NCI-H1436 (cell line): ENCODE data around the gene FEN1.
A peak's percentile ranks its signal among the peaks of the same experiment; 100 is the strongest.

ENCODE experiments used
- DNase-seq: peaks from one replicate; lab custom pipeline; 2025; lab: John Stamatoyannopoulos, UW

The FEN1 gene

GRCh38 chr11:61756452-61757212 lies 36.1 kb upstream of the FEN1 start:
- peak; percentile 90 for DNase-seq

GRCh38 chr11:61757213-61757862 lies 35.4 kb upstream of the FEN1 start:
- DNase-seq = no peak

DNA sequence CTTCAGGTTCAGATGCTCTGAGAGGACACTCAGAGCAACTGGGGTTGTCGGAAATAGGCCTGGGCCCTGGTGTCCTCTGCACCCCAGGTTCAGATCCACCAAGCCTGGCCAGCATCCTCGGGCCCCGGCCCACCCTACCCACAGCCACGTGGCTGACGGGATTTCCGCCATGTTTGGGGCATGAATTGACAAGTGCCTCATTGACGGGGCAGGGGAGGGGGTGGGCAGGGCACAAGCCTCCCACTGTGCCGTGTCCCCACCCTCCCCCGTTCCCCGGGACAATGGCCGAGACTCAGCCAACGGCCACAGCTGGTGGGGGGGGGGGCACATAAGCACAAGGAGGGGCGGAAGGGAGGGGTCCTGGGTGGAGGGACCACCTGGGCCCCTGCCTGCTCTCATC lies 31.8 kb upstream of the FEN1 start:
- no peak for DNase-seq

- no peak for DNase-seq
Measured at GRCh38 chr11:61761440-61762222, 31.1 kb upstream of the FEN1 start.

- no peak for DNase-seq
Measured at GRCh38 chr11:61762223-61762615, 30.5 kb upstream of the FEN1 start.

- no peak for DNase-seq
Measured at GRCh38 chr11:61762798-61763197, 29.9 kb upstream of the FEN1 start.

- no peak for DNase-seq
Measured at GRCh38 chr11:61763930-61764605, 28.6 kb upstream of the FEN1 start.

DNA sequence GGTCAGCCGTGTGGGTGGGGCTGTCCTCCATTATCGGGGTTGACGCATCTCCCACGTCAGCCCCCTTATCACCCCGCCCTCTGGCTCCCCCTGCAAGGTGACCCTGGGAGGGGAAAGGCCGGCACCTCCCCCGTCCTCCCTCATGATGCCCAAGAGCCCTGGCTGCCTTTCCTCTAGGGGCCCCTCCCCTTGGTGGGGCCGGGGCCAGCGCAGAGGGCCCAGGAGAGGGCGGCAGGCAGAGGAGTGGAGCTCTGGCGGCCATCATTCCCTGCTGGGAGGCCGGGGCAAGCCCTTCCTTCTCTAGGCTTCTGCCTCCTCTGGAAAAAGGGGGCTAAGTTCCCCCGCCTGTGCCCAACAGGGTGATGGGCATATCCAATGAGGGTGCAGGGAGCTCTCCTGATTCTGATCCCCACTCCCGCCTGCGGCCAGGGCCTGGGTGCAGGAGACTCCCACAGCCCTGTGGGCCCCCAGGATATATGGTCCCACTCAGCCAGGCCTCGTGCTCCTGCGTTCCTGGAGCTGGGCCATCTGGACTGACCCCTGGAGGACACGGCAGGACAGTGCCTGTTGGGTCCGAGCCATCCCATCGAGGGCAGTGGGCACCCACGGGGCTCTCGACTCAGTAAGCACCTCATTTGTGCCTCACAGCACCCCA lies 28.0 kb upstream of the FEN1 start:
- DNase-seq = no peak

DNA sequence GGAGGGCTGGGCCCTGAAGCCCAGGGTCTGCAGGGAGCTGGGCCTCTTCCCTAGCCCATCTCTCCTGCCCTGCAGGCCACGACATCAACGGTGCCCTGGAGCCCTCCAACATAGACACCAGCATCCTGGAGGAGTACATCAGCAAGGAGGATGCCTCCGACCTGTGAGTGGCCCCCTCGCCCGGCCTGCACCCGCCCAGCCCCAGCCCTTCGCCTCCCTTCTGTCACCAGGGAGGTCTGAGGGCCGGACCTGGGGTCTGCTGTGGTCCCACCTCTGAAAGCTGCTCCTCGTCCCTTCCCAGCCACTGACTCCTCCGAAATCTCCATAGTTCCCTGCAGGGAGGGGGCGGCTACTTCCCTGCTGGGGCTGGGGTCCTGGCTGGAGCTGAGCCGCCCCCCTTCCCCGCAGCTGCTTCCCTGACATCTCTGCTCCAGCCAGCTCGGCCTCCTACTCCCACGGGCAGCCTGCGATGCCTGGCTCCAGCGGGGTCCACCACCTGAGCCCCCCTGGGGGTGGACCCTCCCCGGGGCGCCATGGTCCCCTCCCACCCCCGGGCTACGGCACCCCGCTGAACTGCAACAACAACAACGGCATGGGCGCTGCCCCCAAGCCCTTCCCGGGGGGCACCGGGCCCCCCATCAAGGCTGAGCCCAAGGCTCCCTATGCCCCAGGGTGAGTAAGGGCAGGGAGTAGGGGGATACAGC lies 27.0 kb upstream of the FEN1 start:
- no peak for DNase-seq

DNA sequence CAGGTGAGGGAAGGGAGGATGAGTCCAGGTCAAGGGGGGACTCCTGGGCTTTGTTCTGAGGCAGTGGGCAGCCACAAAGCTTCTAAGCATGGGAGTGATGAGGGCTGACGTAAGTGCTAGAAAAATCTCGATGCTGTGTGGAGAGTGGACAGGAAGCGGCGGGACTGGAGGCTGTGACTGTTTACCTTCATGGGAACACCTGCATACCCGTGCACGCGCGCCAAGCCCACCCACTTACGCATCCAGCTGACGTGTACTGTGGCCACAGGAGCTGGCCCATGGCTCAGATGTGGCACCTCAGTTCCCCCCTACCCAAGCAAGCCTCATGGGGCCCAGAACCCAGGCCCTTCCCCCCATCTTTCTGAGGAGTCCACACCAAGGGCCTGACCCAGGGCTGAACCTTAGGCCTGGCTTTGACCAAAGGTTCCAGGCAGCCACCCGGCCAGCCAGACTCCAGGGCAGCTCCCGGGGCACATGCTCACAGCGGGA lies 26.3 kb upstream of the FEN1 start:
- DNase-seq = no peak

DNA sequence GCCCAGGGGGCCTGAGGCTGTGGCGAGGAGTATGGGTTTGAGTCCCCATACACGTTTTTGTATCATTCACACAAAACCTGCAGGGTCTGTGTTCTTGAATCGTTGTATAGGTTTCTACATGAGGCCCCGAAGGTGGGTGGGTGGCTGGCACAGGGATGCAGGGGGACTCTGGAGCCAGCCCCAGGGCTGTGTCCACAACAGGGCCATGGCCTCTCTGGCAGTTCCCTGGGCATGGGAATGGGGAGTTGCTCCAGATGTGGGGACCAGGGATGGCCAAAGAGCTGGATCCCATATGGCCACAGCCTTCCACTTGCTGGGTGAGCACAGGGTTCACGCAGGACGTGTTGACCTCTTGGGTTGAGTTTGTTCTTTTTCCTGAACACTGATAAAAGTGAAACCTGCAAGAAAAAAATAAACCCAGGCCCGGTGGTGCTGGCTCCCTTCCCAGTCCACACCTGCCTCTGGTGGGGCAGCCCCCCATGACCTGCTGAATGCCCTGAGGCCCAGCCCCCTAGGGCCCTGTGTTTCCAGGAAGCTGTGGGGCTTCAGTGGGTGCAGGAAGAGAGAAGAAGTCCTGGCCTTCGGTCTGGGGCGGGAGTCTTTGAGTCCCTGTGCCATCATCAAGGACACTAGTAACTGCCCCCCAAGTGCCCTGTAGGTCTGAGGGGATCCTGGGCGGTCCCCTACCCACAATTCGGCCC lies 24.2 kb upstream of the FEN1 start:
- no peak for DNase-seq

- no peak for DNase-seq
Measured at GRCh38 chr11:61769169-61769920, 23.4 kb upstream of the FEN1 start.

GRCh38 chr11:61769946-61770683 lies 22.6 kb upstream of the FEN1 start:
- DNase-seq = no peak

- no peak for DNase-seq
Measured at GRCh38 chr11:61771195-61771894, 21.4 kb upstream of the FEN1 start.

DNA sequence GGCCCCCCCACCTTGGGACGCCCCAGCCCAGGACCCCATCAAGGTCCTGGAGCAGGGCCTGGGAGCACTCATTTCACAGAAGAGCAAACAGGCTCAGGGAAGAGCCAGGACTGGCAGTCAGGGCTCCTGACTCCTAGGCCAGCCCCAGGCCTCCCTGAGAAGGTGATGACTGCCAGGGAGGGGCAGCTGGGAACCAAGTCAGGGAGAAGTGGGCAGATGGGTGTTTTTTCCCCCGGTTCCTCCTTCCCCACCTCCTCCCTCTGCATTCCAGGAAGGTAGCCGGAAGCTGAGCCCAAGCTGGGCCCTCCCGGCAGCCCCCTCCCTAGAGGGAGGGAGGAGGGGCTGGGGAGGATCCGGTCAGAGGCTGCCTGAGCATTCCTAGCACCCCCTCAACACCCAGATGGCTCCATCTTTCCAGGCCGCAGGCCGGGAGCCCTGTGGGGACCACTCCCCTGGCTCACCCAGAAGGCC lies 20.7 kb upstream of the FEN1 start:
- DNase-seq = no peak

- DNase-seq = no peak
Measured at GRCh38 chr11:61773356-61773755, 19.4 kb upstream of the FEN1 start.

GRCh38 chr11:61773809-61774208 lies 18.9 kb upstream of the FEN1 start:
- DNase-seq = no peak

- DNase-seq = no peak
Measured at GRCh38 chr11:61774411-61774810, 18.3 kb upstream of the FEN1 start.
